Keratinocyte (primary cell): ENCODE measurements around the gene PRG2. TPM values are rescaled to one million over a fixed set of nuclear protein-coding genes. Genes with fewer than 3 reads are reported as not detected.

Experiments
- DNase-seq: peaks from one replicate; pipeline ENCODE4 v3.0.0-alpha.2; 2011; ENCODE audit warnings: low read depth, missing footprints, low spot score
- FAIRE-seq: peaks from 2 replicates; lab custom pipeline; 2011; peaks lifted over from hg19 to GRCh38; lab: Jason Lieb, UNC
- H2AFZ ChIP-seq: 2 replicates; pipeline ENCODE4 v1.6.0; 2012; ENCODE audit warnings: low read length, control low read depth, inconsistent platforms; ENCODE audit not compliant: control insufficient read depth
- H3K27ac ChIP-seq: 2 replicates; pipeline ENCODE4 v1.5.1; 2011; ENCODE audit warnings: low read length; ENCODE audit not compliant: control insufficient read depth, insufficient read depth
- H3K27me3 ChIP-seq: 3 replicates; pipeline ENCODE4 v1.6.0; 2011; ENCODE audit warnings: low read length; ENCODE audit not compliant: control insufficient read depth, insufficient read depth; ENCODE audit errors: extremely low read depth
- H3K36me3 ChIP-seq, 2 experiments: 2 replicates in 1 of 2; 3 replicates in 1 of 2; pipeline ENCODE4 v1.5.1; 2011; ENCODE audit warnings: low read length in 2 of 2, mild to moderate bottlenecking in 1 of 2; ENCODE audit not compliant: control insufficient read depth in 2 of 2, insufficient read depth in 2 of 2; ENCODE audit errors: extremely low read depth in 1 of 2
- H3K4me1 ChIP-seq: 3 replicates; pipeline ENCODE4 v1.5.1; 2011; ENCODE audit warnings: low read length; ENCODE audit not compliant: control insufficient read depth, insufficient read depth; ENCODE audit errors: extremely low read depth
- H3K4me2 ChIP-seq: 3 replicates; pipeline ENCODE4 v1.6.0; 2011; ENCODE audit warnings: low read depth, low read length; ENCODE audit not compliant: control insufficient read depth, insufficient read depth; ENCODE audit errors: extremely low read depth
- H3K4me3 ChIP-seq, 3 experiments: fragments of 200-600 bp in 1 of 3; sonication (generic) in 1 of 3; 2 replicates in 2 of 3; 3 replicates in 1 of 3; pipeline ENCODE4 v1.5.1; 2011 to 2016; ENCODE audit warnings: low read length in 3 of 3, mild to moderate bottlenecking in 3 of 3, control low read depth in 2 of 3, inconsistent platforms in 1 of 3, low read depth in 1 of 3, mixed read lengths in 1 of 3, mixed run types in 1 of 3, moderate library complexity in 1 of 3; ENCODE audit not compliant: control insufficient read depth in 2 of 3, insufficient read depth in 2 of 3; ENCODE audit errors: extremely low read depth in 1 of 3
- H3K79me2 ChIP-seq: 2 replicates; pipeline ENCODE4 v1.6.0; 2012; ENCODE audit warnings: low read length; ENCODE audit not compliant: control insufficient read depth, insufficient read depth
- H3K9ac ChIP-seq: 3 replicates; pipeline ENCODE4 v1.6.0; 2011; ENCODE audit warnings: low read length; ENCODE audit not compliant: control insufficient read depth, insufficient read depth; ENCODE audit errors: extremely low read depth
- H3K9me1 ChIP-seq: 3 replicates; pipeline ENCODE4 v1.6.0; 2011; ENCODE audit warnings: low read length; ENCODE audit not compliant: control insufficient read depth, insufficient read depth; ENCODE audit errors: extremely low read depth
- H3K9me3 ChIP-seq: 2 replicates; pipeline ENCODE4 v1.5.1; 2012; ENCODE audit warnings: low read depth, low read length; ENCODE audit not compliant: control insufficient read depth
- H4K20me1 ChIP-seq: 3 replicates; pipeline ENCODE4 v1.6.0; 2011; ENCODE audit warnings: low read length; ENCODE audit not compliant: control insufficient read depth, insufficient read depth; ENCODE audit errors: extremely low read depth
- EZH2 ChIP-seq: IDR thresholded peaks from one replicate; pipeline ENCODE4 v1.6.1; 2012; ENCODE audit warnings: inconsistent platforms, mild to moderate bottlenecking, low read length, moderate library complexity
- dilution Hi-C: fragments of 300-500 bp; cut with MboI; formaldehyde crosslinking; loops from one replicate; pipeline ENCODE4 v1.7.0; 2020; ENCODE audit warnings: low sequenced_read_pairs; ENCODE audit not compliant: extremely low pct_ligation_motif_present
- polyA plus RNA-seq, 5 experiments: library from polyadenylated mRNA; depleted of rRNA in 3 of 5; stranded (reverse) in 3 of 5; stranded (forward) in 1 of 5; unstranded in 1 of 5; fragments of >200 nt; gene quantifications; 1 replicate in 1 of 5; 2 replicates in 3 of 5; 3 replicates in 1 of 5; pipeline versions ENCODE4 v1.2.1 to v1.2.3, GENCODE V29; 2011 to 2012; ENCODE audit warnings: missing spikeins in 2 of 5, low read depth in 1 of 5, low replicate concordance in 1 of 5
- TF ChIP-seq, protein P1 (sequence below), 3 experiments: IDR thresholded peaks in 1 of 3; conservative IDR thresholded peaks in 1 of 3; optimal IDR thresholded peaks in 1 of 3; 2 replicates in 2 of 3; 3 replicates in 1 of 3; pipeline versions ENCODE3 to v1.5.1; 2011; ENCODE audit warnings: low read length in 3 of 3, mild to moderate bottlenecking in 3 of 3, moderate library complexity in 2 of 3, control low read depth in 1 of 3, inconsistent platforms in 1 of 3; ENCODE audit not compliant: insufficient read depth in 2 of 3; ENCODE audit errors: extremely low read depth in 1 of 3

The PRG2 gene
- polyA plus RNA-seq, 1 donor (not counting 4 experiments of a cell fraction or from before 2014, with no cell fraction given) = 0.09 TPM

DNA sequence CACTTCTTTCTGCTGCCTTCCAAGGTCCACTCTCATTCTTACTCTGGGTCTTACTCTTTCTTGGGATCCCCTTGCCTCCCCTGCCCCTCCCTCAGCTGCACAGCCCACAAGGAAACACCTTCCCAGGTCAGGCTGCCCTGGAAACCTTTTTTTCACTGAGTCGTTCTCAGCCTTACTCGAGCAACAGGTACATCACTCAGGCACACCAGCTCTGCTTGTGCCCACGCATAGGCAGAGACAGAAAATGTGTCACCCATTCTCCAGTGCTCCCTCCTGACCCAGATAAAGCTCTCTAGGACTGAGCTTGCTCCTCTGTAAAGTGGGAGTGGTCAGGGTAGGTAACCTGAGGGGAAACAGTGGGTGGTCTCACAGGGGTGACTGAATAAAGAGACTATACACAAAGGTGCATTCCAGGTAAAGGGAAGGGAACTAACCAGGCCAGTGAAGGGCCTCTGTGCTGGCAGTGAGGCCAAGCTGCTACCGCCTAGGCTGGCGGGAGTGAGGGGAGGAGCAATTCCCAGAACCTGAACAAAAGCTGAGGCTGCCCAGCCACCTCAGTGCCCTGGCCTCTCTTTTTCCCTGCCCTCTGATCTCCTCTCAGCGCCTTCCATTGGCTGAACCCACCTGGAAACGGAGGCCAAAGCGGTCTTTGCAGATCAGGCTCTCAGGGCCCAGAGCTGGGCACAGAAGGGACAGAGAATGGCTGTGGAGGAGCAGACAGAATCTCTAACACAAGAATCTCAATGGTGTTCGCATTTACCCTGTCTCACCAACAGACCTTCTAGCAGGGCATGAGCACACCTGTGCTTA, 25.4 kb downstream of the PRG2 start:
- H3K79me2 ChIP-seq = no peaks in the 10 kb centered on the region
- H4K20me1 ChIP-seq = no peaks in the 10 kb centered on the region
- H3K9me3 ChIP-seq = no peaks in the 10 kb centered on the region
- H3K27ac ChIP-seq = no peak overlapping the region
- no peaks in the 10 kb centered on the region for H3K36me3 ChIP-seq
- TF ChIP-seq, protein P1, sequence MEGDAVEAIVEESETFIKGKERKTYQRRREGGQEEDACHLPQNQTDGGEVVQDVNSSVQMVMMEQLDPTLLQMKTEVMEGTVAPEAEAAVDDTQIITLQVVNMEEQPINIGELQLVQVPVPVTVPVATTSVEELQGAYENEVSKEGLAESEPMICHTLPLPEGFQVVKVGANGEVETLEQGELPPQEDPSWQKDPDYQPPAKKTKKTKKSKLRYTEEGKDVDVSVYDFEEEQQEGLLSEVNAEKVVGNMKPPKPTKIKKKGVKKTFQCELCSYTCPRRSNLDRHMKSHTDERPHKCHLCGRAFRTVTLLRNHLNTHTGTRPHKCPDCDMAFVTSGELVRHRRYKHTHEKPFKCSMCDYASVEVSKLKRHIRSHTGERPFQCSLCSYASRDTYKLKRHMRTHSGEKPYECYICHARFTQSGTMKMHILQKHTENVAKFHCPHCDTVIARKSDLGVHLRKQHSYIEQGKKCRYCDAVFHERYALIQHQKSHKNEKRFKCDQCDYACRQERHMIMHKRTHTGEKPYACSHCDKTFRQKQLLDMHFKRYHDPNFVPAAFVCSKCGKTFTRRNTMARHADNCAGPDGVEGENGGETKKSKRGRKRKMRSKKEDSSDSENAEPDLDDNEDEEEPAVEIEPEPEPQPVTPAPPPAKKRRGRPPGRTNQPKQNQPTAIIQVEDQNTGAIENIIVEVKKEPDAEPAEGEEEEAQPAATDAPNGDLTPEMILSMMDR (optimal IDR thresholded peaks at IDR 0.05 in 1 of 3, IDR thresholded peaks at IDR 0.05 in 1 of 3, conservative IDR thresholded peaks at IDR 0.05 in 1 of 3; ENCODE audit: extremely low read depth in 1 of 3, insufficient read depth in 2 of 3, low read length in 3 of 3) = no peak
- no peak for TF ChIP-seq EZH2
- H3K9me1 ChIP-seq = no peaks in the 10 kb centered on the region
- H3K4me2 ChIP-seq = no peak overlapping the region
- no peak overlapping the region for H2AFZ ChIP-seq
- no peaks in the 10 kb centered on the region for H3K27me3 ChIP-seq
- no peak overlapping the region for H3K4me3 ChIP-seq
- H3K4me1 ChIP-seq = peaks cover 24% of the 10 kb centered on the region
- dilution Hi-C loops = no loop called here
- DNase-seq (no peak), FAIRE-seq (no peak)
- no peak overlapping the region for H3K9ac ChIP-seq

DNA sequence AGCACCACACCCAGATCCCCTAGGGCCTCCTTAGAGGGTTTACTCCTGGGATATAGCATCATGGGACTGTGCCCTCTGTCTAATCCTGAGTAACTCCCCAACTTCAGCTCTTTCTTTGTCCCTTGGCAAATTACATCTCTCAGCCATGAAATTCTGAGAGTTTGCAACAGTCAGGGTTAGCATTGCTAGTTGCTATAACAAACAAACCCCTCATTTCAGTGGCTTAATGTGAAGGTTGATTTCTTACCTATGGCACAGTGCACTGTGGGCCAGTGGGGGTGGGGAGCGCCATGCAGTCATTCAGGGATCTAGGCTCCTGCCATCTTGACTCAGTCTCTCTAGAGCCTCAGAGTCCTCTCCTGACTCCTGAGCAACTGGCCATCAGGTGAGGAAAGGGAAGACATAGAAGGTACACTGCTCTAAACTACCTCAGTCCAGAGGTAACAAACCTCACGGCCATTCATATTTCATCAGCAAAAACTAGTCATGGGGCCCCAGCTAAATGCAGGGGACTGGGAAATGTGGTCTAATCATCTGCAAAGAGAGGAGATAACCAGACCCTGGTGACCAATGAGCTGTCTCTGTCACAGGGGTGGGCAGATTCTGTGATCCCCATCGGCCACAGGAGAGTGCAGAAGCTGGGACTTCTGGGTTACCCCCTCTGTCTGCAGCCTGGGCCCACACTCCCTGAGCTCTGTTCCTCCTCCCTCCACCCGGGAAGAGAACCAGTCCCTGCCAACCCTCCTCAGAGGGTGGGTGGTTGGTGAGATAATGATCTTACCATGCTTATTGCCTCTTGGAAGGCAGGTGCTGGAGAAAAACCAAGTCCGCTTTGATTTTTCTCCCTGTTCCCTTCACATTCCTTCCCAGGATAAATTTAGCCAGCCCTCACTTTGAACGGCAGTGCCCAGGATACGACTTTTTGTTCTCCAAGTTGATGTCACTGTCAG, 27.0 kb downstream of the PRG2 start:
- peaks cover 13% of the 10 kb centered on the region for H3K4me1 ChIP-seq
- H3K9ac ChIP-seq = no peak overlapping the region
- no peaks in the 10 kb centered on the region for H3K36me3 ChIP-seq
- FAIRE-seq = no peak
- H3K79me2 ChIP-seq = no peaks in the 10 kb centered on the region
- no peaks in the 10 kb centered on the region for H3K9me3 ChIP-seq
- no peaks in the 10 kb centered on the region for H4K20me1 ChIP-seq
- dilution Hi-C loops = no loop called here
- TF ChIP-seq, protein P1 (optimal IDR thresholded peaks at IDR 0.05 in 1 of 3, IDR thresholded peaks at IDR 0.05 in 1 of 3, conservative IDR thresholded peaks at IDR 0.05 in 1 of 3; ENCODE audit: extremely low read depth in 1 of 3, insufficient read depth in 2 of 3, low read length in 3 of 3) = no peak
- no peak for TF ChIP-seq EZH2
- no peak overlapping the region for H3K4me3 ChIP-seq
- no peak for DNase-seq
- no peaks in the 10 kb centered on the region for H3K9me1 ChIP-seq
- no peak overlapping the region for H3K4me2 ChIP-seq
- no peak overlapping the region for H3K27ac ChIP-seq
- no peak overlapping the region for H2AFZ ChIP-seq
- no peaks in the 10 kb centered on the region for H3K27me3 ChIP-seq
